Lower leg skin (tissue), 4 donors: Measurements from ENCODE around the gene LCLAT1. TPM values are rescaled to one million over a fixed set of nuclear protein-coding genes. Genes with fewer than 3 reads are reported as not detected.

Experiments
- DNase-seq, 2 donors: peaks; one replicate each; pipeline ENCODE4 v3.0.0-alpha.2; 2019; ENCODE audit warnings: low spot score in 2 of 2
- H3K4me3 ChIP-seq: fragments of 200-600 bp; sonication (generic); 2 replicates; pipeline ENCODE4 v1.5.1; 2017; ENCODE audit warnings: mild to moderate bottlenecking, low read depth; ENCODE audit not compliant: poor library complexity, severe bottlenecking
- POLR2A ChIP-seq, 2 donors: fragments of 450-650 bp; IDR thresholded peaks; one replicate each; pipeline ENCODE4 v1.6.1; 2016 to 2017; ENCODE audit warnings: antibody characterized with exemption in 2 of 2, mild to moderate bottlenecking in 1 of 2, moderate library complexity in 1 of 2
- WGBS, 2 donors: methylation state at CpG; one replicate each; pipeline ENCODE4 v1.1.5; 2018; 5-methylcytosine and 5-hydroxymethylcytosine counted together
- intact Hi-C: fragments of 100-400 bp; cut with DNase I; formaldehyde crosslinking; loops from one replicate; pipeline ENCODE4 v1.15.0; 2023; ENCODE audit warnings: low total_unique reads
- total RNA-seq, 4 donors: library from RNA; depleted of rRNA; stranded (reverse); fragments of >200 nt; gene quantifications; one replicate each; pipeline ENCODE4 v1.1.0, GENCODE V29; 2016
- TF ChIP-seq, protein P1 (sequence below), 3 donors: fragments of 450-650 bp; IDR thresholded peaks; one replicate each; pipeline ENCODE4 v1.5.1; 2016; ENCODE audit warnings: antibody characterized with exemption in 3 of 3, mild to moderate bottlenecking in 3 of 3, moderate library complexity in 2 of 3

Gene LCLAT1
- total RNA-seq, 4 donors from 2014 or later, result 5.2 to 19.1 (median 12.0) TPM

DNA sequence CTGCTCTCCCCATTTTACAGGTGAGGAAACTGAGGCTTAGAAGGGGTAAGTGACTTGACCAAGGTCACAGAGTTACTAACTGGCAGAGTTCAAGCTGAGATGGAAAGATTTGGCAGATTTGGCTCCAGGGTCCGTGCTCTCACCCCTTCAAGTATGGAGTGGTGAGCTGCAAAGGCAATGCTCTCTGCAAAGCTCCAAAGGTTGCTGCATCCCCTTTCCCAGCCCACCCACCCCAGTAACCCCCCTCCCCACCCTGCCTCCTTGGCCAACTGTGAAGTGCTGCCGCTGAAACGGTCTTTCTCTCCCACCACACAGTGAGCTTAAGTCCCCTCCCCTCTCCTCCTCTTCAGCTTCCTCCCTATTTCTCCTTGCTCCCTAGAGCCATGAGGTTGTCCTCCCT, 207.4 kb downstream of the LCLAT1 start:
- intact Hi-C loops, result no loop called here
- WGBS, 2 donors, result 81% methylated on average over 3 of the region's 3 CpGs
- no peak overlapping the region for H3K4me3 ChIP-seq
- no peak for DNase-seq
- TF ChIP-seq, protein P1, sequence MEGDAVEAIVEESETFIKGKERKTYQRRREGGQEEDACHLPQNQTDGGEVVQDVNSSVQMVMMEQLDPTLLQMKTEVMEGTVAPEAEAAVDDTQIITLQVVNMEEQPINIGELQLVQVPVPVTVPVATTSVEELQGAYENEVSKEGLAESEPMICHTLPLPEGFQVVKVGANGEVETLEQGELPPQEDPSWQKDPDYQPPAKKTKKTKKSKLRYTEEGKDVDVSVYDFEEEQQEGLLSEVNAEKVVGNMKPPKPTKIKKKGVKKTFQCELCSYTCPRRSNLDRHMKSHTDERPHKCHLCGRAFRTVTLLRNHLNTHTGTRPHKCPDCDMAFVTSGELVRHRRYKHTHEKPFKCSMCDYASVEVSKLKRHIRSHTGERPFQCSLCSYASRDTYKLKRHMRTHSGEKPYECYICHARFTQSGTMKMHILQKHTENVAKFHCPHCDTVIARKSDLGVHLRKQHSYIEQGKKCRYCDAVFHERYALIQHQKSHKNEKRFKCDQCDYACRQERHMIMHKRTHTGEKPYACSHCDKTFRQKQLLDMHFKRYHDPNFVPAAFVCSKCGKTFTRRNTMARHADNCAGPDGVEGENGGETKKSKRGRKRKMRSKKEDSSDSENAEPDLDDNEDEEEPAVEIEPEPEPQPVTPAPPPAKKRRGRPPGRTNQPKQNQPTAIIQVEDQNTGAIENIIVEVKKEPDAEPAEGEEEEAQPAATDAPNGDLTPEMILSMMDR (IDR thresholded peaks at IDR 0.05), result no peak
- no peak for TF ChIP-seq POLR2A (IDR thresholded peaks at IDR 0.05)

DNA sequence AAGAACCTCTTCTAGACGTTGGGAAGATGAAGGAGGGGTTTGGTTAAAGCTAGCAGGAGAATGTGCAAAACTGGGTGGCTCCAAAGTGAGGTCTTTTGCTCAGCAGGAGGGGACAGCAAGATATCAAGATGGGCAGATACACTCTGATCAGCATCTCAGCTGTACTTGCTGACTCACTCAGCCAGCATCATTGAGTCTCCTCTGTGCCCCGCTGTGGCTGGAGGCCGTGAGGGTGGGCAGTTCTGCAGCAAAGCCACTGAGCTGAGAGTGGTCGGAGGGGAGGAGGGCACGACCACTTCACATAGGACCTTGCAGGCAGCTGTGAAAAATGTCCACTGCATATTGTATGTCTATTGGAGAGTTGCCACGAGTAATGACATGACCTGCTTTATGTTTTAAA, 208.2 kb downstream of the LCLAT1 start:
- DNase-seq, result no peak
- TF ChIP-seq, protein P1 (IDR thresholded peaks at IDR 0.05), result no peak
- no peak for TF ChIP-seq POLR2A (IDR thresholded peaks at IDR 0.05)
- H3K4me3 ChIP-seq, result no peak overlapping the region
- intact Hi-C loops, result no loop called here
- WGBS, 2 donors, result 75 to 76% methylated on average over 6 of the region's 6 CpGs

DNA sequence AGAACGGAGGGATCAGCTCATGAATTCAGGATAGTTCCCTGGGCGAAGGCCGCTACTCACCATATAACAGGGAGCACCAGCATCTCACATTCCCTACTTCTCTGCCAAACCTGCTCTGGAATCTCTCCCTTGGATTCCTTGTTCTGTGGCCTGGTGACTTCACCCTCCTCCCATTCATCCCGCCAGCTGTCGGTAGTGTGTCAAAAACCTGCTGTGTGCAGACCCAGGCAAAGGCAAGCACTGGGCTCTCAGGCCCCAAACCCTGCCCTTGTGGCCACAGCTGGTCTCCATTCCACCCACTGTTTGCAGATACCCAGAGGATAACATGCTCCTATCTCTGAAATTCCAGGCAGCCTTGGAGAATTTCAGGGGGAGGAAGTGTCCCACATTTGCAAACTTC, 208.6 kb downstream of the LCLAT1 start:
- no peak overlapping the region for H3K4me3 ChIP-seq
- DNase-seq, result no peak
- 69 to 82% methylated on average over 5 of the region's 5 CpGs for WGBS, 2 donors
- intact Hi-C loops, result no loop called here
- TF ChIP-seq, protein P1 (IDR thresholded peaks at IDR 0.05), result no peak
- TF ChIP-seq POLR2A (IDR thresholded peaks at IDR 0.05), result no peak

DNA sequence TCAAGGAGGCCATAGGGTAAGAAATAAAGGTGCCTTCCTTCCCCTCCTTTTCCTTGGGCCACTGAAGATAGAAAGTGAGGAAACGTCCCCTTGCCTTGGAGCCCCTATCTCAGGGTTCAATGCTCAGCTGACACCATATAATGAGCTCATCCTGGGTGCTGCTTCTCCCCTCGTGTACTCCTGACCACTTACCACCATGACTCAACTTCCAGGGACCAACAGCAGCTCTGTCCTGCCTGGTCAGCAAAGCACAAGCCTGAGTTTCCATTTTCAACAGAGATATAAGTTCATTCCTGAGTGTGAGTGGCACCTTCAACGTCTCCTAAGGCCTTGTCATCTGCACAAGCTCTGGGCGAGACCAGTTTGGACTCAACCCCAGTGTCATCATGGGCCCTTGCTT, 209.0 kb downstream of the LCLAT1 start:
- H3K4me3 ChIP-seq, result no peak overlapping the region
- intact Hi-C loops, result no loop called here
- no peak for DNase-seq
- no peak for TF ChIP-seq POLR2A (IDR thresholded peaks at IDR 0.05)
- TF ChIP-seq, protein P1 (IDR thresholded peaks at IDR 0.05), result no peak
- 67 to 73% methylated on average over 4 of the region's 4 CpGs for WGBS, 2 donors

DNA sequence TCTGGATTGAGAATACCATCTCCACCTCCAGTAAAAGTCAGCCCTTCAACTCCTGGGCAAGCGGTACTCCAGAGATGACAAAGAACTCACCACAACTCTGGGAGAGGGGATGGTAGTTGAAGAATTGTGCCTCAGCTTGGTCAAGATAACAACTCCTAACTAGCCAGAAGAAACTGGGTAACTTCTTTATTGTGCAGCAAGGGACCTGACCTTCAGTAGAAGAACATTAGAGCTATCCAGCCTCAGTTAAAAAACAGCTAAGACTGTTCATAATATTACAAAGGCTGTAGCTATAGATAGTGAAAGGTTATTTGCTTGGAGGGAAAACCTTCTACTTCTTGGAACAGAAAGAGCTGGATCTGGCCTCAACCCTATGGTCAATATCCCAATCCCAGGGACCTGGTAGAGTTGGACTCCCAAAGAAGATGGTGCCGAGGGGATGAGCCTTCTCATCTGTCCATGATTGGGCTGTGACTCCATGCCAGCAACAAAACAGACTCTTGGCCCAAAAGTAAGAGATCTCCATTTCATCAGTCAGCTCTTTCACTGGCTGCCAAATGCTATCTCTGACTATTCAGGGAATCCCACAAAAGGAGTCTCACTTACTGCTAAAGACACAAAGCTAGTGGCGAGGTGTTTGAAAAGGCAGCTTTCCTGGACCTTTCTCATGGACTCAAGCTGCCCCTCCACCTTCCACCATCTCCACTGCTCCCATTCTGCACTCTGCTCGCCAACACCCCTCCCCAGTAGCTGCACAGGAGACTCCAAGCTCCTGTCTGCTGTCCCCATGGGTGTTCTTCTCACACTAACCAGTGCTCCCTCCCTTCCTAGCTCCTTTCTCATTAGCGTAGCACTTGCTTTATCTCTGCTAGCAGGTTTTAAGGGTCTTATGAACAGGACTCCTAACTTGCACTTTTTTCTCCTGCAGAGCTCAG, 214.4 kb downstream of the LCLAT1 start:
- 82 to 85% methylated on average over 5 of the region's 5 CpGs for WGBS, 2 donors
- H3K4me3 ChIP-seq, result no peak overlapping the region
- peak; percentile 11 to 48 for DNase-seq
- TF ChIP-seq, protein P1 (IDR thresholded peaks at IDR 0.05), result no peak
- no peak for TF ChIP-seq POLR2A (IDR thresholded peaks at IDR 0.05)
- intact Hi-C loops, result no loop called here
